Measurements from ENCODE around the gene BMP8A.

GRCh38 chr1:39470040-39470439 lies 21.4 kb upstream of the BMP8A start:
- no peak for TF ChIP-seq POLR2A (IDR thresholded peaks at IDR 0.05; ENCODE audit: low read depth, low read length)
- TF ChIP-seq SKIL (IDR thresholded peaks at IDR 0.05; ENCODE audit: low read depth, poor library complexity, severe bottlenecking), result no peak
- TF ChIP-seq CTCF (IDR thresholded peaks at IDR 0.05 in 2 of 3, conservative IDR thresholded peaks at IDR 0.05 in 1 of 3; ENCODE audit: control insufficient read depth in 2 of 3, extremely low read depth in 1 of 3, insufficient read depth in 1 of 3, low read depth in 3 of 3, low read length in 3 of 3), result no peak
- no peak for TF ChIP-seq NRF1 (conservative IDR thresholded peaks at IDR 0.05; ENCODE audit: low read depth, low read length)
- TF ChIP-seq ZNF592 (IDR thresholded peaks at IDR 0.05), result no peak
- TF ChIP-seq CREB1 (IDR thresholded peaks at IDR 0.05; ENCODE audit: low read depth), result no peak
- no peak for TF ChIP-seq GATAD2B (conservative IDR thresholded peaks at IDR 0.05; ENCODE audit: low read depth)
- TF ChIP-seq CEBPZ (IDR thresholded peaks at IDR 0.05; ENCODE audit: low read depth, low read length), result no peak
- TF ChIP-seq USF2 (IDR thresholded peaks at IDR 0.05; ENCODE audit: borderline replicate concordance, low read depth, low read length), result no peak

All from GM12878 (cell line).